ENCODE data around the gene IL6R. TPM values are rescaled to one million over a fixed set of nuclear protein-coding genes. Genes with fewer than 3 reads are reported as not detected.

IL6R gene
- polyA plus RNA-seq, 1 experiment: 5.9 TPM

DNA sequence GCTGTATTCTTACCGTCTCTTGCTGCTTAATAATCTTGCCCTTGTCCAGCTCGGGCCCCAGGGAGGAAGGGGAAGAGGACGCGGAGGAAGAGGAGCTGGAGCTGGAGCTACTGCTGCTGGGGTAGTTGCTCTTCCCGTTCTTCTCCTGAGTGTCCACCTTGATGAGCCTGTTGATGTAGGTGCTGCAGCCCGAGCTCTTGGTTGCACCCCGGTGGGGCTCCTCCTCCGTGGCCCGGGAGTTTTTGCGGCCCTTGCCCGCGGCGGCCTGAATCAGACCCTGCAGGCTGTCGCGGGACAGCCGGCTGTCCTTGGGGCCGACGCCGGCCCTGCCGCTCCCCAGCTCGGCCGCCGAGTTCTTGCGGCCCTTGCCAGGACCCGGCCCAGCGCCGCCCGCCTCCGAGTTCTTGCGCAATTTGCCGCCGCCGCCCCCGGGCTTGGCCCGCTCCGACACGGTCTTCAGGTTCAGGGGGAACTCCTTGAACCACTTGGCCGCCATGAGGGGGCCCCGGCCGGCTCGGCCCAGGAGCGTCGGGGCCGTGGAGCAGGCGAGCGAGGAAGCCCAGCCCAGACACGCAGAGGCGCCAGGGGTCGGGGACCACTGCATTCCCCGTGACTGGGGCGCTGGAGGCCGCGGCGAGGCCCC lies 96.4 kb downstream of the IL6R start:
- Histone ChIP-seq H3K4me3 (ENCODE audit: low read depth, low read length) (no peak overlapping the region), H3K27me3 (ENCODE audit: control insufficient read depth, insufficient read depth, low read length) (peaks cover 71% of the 10 kb centered on the region), H3K9me3 (ENCODE audit: control insufficient read depth, insufficient read depth, low read length) (peaks cover 13% of the 10 kb centered on the region), H3K27ac (ENCODE audit: low read depth, low read length) (no peak overlapping the region)
- ChIA-PET POLR2A (interaction anchor here (0.6 kb wide), 1 partner anchor 1580 kb away, joined by 7 read pairs; no protein-coding TSS in a partner anchor), CTCF (no interaction called here)
- TF ChIP-seq, protein P1, sequence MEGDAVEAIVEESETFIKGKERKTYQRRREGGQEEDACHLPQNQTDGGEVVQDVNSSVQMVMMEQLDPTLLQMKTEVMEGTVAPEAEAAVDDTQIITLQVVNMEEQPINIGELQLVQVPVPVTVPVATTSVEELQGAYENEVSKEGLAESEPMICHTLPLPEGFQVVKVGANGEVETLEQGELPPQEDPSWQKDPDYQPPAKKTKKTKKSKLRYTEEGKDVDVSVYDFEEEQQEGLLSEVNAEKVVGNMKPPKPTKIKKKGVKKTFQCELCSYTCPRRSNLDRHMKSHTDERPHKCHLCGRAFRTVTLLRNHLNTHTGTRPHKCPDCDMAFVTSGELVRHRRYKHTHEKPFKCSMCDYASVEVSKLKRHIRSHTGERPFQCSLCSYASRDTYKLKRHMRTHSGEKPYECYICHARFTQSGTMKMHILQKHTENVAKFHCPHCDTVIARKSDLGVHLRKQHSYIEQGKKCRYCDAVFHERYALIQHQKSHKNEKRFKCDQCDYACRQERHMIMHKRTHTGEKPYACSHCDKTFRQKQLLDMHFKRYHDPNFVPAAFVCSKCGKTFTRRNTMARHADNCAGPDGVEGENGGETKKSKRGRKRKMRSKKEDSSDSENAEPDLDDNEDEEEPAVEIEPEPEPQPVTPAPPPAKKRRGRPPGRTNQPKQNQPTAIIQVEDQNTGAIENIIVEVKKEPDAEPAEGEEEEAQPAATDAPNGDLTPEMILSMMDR (IDR thresholded peaks at IDR 0.05; ENCODE audit: low read depth, low read length): no peak
- no peak for DNase-seq (ENCODE audit: low read depth, low spot score)

DNA sequence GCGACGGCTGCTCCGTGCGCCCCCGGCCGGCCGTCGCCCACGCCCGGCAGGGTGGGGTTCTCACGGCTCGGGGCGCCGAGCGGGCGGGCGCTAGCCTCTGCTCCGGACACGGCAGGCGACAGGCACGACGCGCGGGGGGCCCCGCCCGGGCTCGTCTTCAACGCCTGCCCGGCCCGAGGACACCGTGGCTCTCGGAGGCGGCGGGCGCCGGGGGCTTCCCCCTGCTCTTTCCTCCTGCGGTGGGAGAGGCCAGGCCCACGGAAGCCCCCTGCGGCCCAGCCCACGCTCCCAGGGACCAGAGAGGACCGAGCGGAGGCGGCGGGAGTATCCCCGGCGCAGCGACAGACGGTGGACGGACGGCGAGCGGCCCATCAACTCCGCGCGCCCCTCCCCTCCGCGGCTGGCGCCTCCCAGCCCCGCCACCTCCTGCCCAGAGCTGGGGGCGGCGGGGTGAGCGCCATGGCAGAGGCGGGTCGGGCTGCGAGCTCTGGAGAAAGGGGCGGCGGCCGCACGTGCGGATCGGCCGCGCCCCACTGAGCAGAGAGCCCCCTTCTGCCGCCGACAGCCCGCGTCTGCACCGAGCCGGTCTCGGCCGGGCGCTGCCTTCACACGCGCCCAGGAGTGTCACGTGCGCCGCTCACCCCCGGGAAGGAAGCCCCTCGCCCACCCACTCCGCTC lies 97.1 kb downstream of the IL6R start, which contains the start of the genes SHE and TDRD10:
Gene SHE (minus strand): TSS at position 347 of the 678 bp plus-strand sequence. CDS start 386 bp downstream, outside the sequence.
Gene TDRD10 (plus strand): TSS at position 154 of the 678 bp plus-strand sequence. CDS start 4,685 bp downstream, outside the sequence.
- peaks cover 65% of the 10 kb centered on the region for H3K27me3 ChIP-seq (ENCODE audit: control insufficient read depth, insufficient read depth, low read length)
- H3K4me3 ChIP-seq (ENCODE audit: low read depth, low read length): no peak within 1 kb of the TSS
- no peak within 1 kb of the TSS for H3K27ac ChIP-seq (ENCODE audit: low read depth, low read length)
- TF ChIP-seq, protein P1 (IDR thresholded peaks at IDR 0.05; ENCODE audit: low read depth, low read length): no peak
- POLR2A ChIA-PET: interaction anchor here (0.6 kb wide), 1 partner anchor 1579 kb away, joined by 7 read pairs; no protein-coding TSS in a partner anchor
- no peak for DNase-seq (ENCODE audit: low read depth, low spot score)
- peaks cover 13% of the 10 kb centered on the region for H3K9me3 ChIP-seq (ENCODE audit: control insufficient read depth, insufficient read depth, low read length)
- CTCF ChIA-PET: no interaction called here

DNA sequence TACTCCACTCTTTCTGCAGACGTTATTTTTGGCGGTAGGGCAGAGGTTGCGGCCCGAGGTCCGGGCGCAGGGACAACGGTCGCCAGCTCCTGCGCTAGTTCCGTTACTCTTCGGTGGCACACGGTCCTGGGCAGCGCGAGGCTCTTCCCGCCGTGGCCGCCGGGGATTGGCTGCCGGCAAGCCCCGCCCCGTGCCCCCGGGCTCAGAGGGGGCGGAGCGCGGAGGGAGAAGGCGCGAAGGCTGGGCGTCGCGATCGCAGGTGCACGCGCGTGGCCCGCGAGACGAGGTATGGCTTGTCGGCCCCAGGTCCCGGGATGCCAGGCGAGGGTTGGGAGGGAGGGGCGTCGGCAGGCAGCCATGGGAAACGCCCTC lies 97.6 kb downstream of the IL6R start:
- no peak for DNase-seq (ENCODE audit: low read depth, low spot score)
- TF ChIP-seq, protein P1 (IDR thresholded peaks at IDR 0.05; ENCODE audit: low read depth, low read length): no peak
- ChIA-PET CTCF (no interaction called here), POLR2A (no interaction called here)
- Histone ChIP-seq H3K4me3 (ENCODE audit: low read depth, low read length) (no peak overlapping the region), H3K9me3 (ENCODE audit: control insufficient read depth, insufficient read depth, low read length) (peaks cover 13% of the 10 kb centered on the region), H3K27me3 (ENCODE audit: control insufficient read depth, insufficient read depth, low read length) (peaks cover 70% of the 10 kb centered on the region), H3K27ac (ENCODE audit: low read depth, low read length) (no peak overlapping the region)

DNA sequence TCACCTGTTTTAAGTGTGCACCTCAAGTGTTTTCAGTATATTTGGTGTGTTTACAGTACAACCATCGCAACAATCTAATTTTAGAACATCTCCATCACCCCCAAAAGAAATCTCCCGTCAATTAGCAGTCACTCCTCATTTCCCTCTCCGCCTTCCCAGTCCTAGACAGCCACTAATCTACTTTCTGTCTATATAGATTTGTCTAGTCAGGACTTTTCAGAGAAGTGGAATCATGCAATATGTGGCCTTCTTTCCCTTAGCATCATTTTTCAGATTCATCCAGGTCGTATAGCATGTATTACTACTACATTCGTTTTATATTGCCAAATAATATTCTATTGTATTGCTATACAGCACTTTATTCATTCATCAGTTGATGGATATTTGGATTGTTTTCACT lies 98.8 kb downstream of the IL6R start:
- Histone ChIP-seq H3K27ac (ENCODE audit: low read depth, low read length) (no peak overlapping the region), H3K9me3 (ENCODE audit: control insufficient read depth, insufficient read depth, low read length) (peaks cover 13% of the 10 kb centered on the region), H3K27me3 (ENCODE audit: control insufficient read depth, insufficient read depth, low read length) (peaks cover 73% of the 10 kb centered on the region), H3K4me3 (ENCODE audit: low read depth, low read length) (no peak overlapping the region)
- ChIA-PET POLR2A (no interaction called here), CTCF (no interaction called here)
- DNase-seq (ENCODE audit: low read depth, low spot score): no peak
- TF ChIP-seq, protein P1 (IDR thresholded peaks at IDR 0.05; ENCODE audit: low read depth, low read length): no peak

DNA sequence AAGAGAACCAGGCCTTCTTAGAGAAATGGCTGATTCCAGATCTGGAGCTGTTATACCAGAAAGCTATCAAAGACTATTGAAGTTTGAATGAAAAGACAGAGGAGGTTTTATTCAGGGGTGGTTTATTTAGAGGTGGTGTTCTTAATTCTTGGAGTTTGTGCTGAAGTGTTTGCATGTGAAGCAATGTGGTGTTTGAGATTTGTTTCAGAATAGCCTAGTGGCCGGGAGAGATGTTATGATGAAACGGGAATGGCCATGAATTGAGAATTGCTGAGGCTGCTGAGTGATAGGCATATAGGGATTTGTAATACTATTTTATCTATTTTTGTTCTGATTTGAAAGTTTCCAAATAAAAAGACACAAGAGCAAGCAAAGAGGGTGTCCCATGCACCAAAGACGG lies 107.6 kb downstream of the IL6R start:
- ChIA-PET POLR2A (no interaction called here), CTCF (no interaction called here)
- no peak overlapping the region for H3K27ac ChIP-seq (ENCODE audit: low read depth, low read length)
- no peak for DNase-seq (ENCODE audit: low read depth, low spot score)
- TF ChIP-seq, protein P1 (IDR thresholded peaks at IDR 0.05; ENCODE audit: low read depth, low read length): no peak
- H3K27me3 ChIP-seq (ENCODE audit: control insufficient read depth, insufficient read depth, low read length): peaks cover 47% of the 10 kb centered on the region
- no peaks in the 10 kb centered on the region for H3K9me3 ChIP-seq (ENCODE audit: control insufficient read depth, insufficient read depth, low read length)
- no peak overlapping the region for H3K4me3 ChIP-seq (ENCODE audit: low read depth, low read length)
